ENCODE results near the gene PEPD.

GRCh38 chr19:33450689-33451088 is 70.9 kb downstream of the PEPD start:
- TF ChIP-seq CTCF (IDR thresholded peaks at IDR 0.05; ENCODE audit: extremely low read depth in 1 of 2, insufficient read depth in 1 of 2, low read depth in 1 of 2, low read length in 2 of 2) (no peak), MYC (IDR thresholded peaks at IDR 0.05; ENCODE audit: low read depth, low read length) (no peak), POLR2AphosphoS5 (IDR thresholded peaks at IDR 0.05; ENCODE audit: insufficient read depth, low read depth, low read length) (no peak), POLR2A (IDR thresholded peaks at IDR 0.05; ENCODE audit: low read depth, low read length) (no peak)
